Fibroblast of lung (primary cell): ENCODE results near the gene CHST11. TPM values are rescaled to one million over a fixed set of nuclear protein-coding genes. Genes with fewer than 3 reads are reported as not detected.
A peak's percentile ranks its signal among the peaks of the same experiment; 100 is the strongest.

Experiments used
- DNase-seq, 2 donors: peaks; one replicate each; pipeline versions ENCODE4 v3.0.0 to v3.0.0-alpha.2; 2010; ENCODE audit warnings: low read depth in 2 of 2
- H2AFZ ChIP-seq: 2 replicates; pipeline ENCODE4 v1.5.1; 2012; ENCODE audit warnings: low read length, control low read depth, inconsistent platforms
- H3K27ac ChIP-seq: 2 replicates; pipeline ENCODE4 v1.5.1; 2011; ENCODE audit warnings: low read length, control low read depth; ENCODE audit not compliant: insufficient read depth
- H3K27me3 ChIP-seq: 2 replicates; pipeline ENCODE4 v1.5.1; 2011; ENCODE audit warnings: mild to moderate bottlenecking, low read length; ENCODE audit not compliant: control insufficient read depth, insufficient read depth
- H3K36me3 ChIP-seq: 2 replicates; pipeline ENCODE4 v1.5.1; 2011; ENCODE audit warnings: low read length; ENCODE audit not compliant: control insufficient read depth, insufficient read depth
- H3K4me1 ChIP-seq: 2 replicates; pipeline ENCODE4 v1.5.1; 2011; ENCODE audit warnings: low read length; ENCODE audit not compliant: control insufficient read depth, insufficient read depth; ENCODE audit errors: extremely low read depth
- H3K4me2 ChIP-seq: 2 replicates; pipeline ENCODE4 v1.5.1; 2011; ENCODE audit warnings: low read length, control low read depth; ENCODE audit not compliant: insufficient read depth; ENCODE audit errors: extremely low read depth
- H3K4me3 ChIP-seq, 4 experiments: fragments of 200-600 bp in 1 of 4; sonication (generic) in 1 of 4; replicated peaks in 1 of 4; 2 replicates each; pipeline ENCODE4 v1.5.1; 2011 to 2016; ENCODE audit warnings: low read length in 4 of 4, low read depth in 3 of 4, mild to moderate bottlenecking in 3 of 4, control low read depth in 2 of 4, inconsistent platforms in 1 of 4, mixed read lengths in 1 of 4; ENCODE audit not compliant: insufficient read depth in 1 of 4; ENCODE audit errors: control extremely low read depth in 1 of 4
- H3K79me2 ChIP-seq: 2 replicates; pipeline ENCODE4 v1.5.1; 2012; ENCODE audit warnings: mild to moderate bottlenecking, low read length, inconsistent platforms; ENCODE audit not compliant: control insufficient read depth, insufficient read depth
- H3K9ac ChIP-seq: 2 replicates; pipeline ENCODE4 v1.5.1; 2011; ENCODE audit warnings: mild to moderate bottlenecking, low read length, control low read depth; ENCODE audit not compliant: insufficient read depth
- H3K9me3 ChIP-seq: 2 replicates; pipeline ENCODE4 v1.5.1; 2012; ENCODE audit warnings: low read depth, low read length; ENCODE audit not compliant: control insufficient read depth, insufficient read depth
- H4K20me1 ChIP-seq: 2 replicates; pipeline ENCODE4 v1.5.1; 2011; ENCODE audit warnings: low read length; ENCODE audit not compliant: control insufficient read depth, insufficient read depth; ENCODE audit errors: extremely low read depth
- EZH2 ChIP-seq: IDR thresholded peaks from 2 replicates; pipeline ENCODE4 v1.5.1; 2012; ENCODE audit warnings: low read length, control low read depth, mild to moderate bottlenecking; ENCODE audit errors: missing control alignments
- polyA plus RNA-seq, 2 donors: library from polyadenylated mRNA; depleted of rRNA in 1 of 2; stranded (reverse) in 1 of 2; unstranded in 1 of 2; fragments of >200 nt; gene quantifications; 2 replicates each; pipeline ENCODE4 v1.2.1, GENCODE V29; 2011 to 2012; ENCODE audit warnings: missing spikeins in 1 of 2
- total RNA-seq: library from RNA; depleted of rRNA; stranded (reverse); fragments of >200 nt; gene quantifications from 2 replicates; pipeline ENCODE4 v1.2.1, GENCODE V29; 2014
- TF ChIP-seq, protein P1 (sequence below), 2 donors: IDR thresholded peaks in 1 of 2; conservative IDR thresholded peaks in 1 of 2; 1 replicate in 1 of 2; 2 replicates in 1 of 2; pipeline ENCODE4 v1.5.1; 2011 to 2012; ENCODE audit warnings: low read length in 2 of 2, control low read depth in 1 of 2, inconsistent platforms in 1 of 2, low read depth in 1 of 2, mild to moderate bottlenecking in 1 of 2

Gene CHST11
- total and polyA plus RNA-seq, 2 donors (not counting 1 experiment from before 2014, with no cell fraction given), result 3.5 to 9.1 TPM

DNA sequence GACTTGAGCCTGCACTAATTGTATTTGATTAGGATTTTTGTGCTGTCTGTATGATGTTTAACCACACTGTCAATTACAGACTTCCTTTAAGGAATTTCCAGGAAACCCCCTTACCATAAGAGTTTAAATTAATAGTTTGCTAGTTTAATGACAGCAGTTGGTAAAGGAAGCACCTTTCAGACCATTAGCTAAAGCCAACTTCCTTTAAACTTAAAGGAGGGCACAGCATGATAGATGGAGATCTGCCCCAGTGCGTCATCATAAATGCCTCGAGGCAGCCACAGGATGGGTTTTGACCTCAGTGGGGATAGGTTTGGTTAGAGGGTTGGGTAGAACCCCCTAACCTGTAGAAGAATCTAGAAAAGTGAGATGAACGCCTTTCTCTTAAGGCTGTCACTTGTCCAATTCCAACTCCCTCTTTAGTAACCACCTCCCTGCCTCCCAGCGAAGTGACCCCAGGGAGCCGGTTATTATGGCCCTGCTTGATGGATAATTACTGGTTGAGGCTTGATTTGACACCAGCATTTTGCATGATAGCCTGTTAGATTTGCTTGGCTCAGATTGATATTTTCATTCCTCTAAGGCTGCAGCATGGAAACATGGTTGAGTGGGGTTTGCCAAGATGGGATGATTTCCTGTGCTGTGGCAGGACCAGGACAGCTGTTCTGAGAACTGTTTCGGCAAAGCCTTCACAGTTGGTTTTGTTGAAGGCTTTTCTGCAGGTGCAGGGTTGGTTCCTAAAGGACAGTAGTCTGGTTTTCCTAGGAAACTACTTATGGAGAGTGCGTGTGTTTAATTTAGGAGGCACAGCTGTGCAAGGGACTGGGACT is 62.7 kb downstream of the CHST11 start:
- Histone ChIP-seq H3K79me2 (no peaks in the 10 kb centered on the region), H3K27ac (no peak overlapping the region), H4K20me1 (no peaks in the 10 kb centered on the region), H3K4me2 (no peak overlapping the region), H3K36me3 (no peaks in the 10 kb centered on the region), H3K9me3 (no peaks in the 10 kb centered on the region), H2AFZ (no peak overlapping the region), H3K9ac (no peak overlapping the region), H3K27me3 (no peaks in the 10 kb centered on the region), H3K4me1 (no peaks in the 10 kb centered on the region), H3K4me3 (no peak overlapping the region)
- no peak for DNase-seq
- TF ChIP-seq EZH2, result no peak
- TF ChIP-seq, protein P1, sequence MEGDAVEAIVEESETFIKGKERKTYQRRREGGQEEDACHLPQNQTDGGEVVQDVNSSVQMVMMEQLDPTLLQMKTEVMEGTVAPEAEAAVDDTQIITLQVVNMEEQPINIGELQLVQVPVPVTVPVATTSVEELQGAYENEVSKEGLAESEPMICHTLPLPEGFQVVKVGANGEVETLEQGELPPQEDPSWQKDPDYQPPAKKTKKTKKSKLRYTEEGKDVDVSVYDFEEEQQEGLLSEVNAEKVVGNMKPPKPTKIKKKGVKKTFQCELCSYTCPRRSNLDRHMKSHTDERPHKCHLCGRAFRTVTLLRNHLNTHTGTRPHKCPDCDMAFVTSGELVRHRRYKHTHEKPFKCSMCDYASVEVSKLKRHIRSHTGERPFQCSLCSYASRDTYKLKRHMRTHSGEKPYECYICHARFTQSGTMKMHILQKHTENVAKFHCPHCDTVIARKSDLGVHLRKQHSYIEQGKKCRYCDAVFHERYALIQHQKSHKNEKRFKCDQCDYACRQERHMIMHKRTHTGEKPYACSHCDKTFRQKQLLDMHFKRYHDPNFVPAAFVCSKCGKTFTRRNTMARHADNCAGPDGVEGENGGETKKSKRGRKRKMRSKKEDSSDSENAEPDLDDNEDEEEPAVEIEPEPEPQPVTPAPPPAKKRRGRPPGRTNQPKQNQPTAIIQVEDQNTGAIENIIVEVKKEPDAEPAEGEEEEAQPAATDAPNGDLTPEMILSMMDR (conservative IDR thresholded peaks at IDR 0.05 in 1 of 2, IDR thresholded peaks at IDR 0.05 in 1 of 2; ENCODE audit: low read depth in 1 of 2, low read length in 2 of 2), result no peak

DNA sequence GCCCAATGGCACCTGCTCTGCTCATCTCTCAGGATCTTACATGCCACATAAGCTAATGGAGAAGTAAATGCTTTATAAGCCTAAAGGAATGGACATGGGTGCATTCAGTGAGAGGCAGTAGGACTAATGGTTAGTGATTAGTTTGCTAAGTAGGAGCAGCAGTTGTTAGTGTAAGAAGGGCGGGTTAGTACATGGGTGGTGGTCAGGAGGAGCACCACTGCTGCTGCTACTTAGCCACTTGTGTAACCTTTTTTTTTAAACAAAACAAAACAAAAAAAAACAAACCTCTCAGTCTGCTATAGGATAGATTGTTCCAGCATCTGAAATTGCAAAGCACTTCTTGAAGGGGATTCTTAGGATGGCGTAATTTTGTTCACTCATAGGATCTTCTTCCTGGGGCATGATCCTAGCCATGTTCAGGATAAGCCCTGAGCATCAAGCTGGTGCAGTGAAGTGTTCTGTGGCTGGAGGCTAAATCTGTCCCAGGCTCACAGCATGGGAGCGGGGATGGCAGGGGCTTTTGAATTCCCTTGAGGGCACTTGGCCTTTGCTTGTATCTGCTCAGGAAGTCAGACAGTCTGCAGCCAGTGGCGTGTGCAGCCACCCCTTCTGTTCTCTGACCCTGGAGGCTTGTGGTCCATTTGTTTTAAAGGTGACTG is 63.6 kb downstream of the CHST11 start:
- Histone ChIP-seq H3K36me3 (no peaks in the 10 kb centered on the region), H3K4me3 (no peak overlapping the region), H3K9me3 (no peaks in the 10 kb centered on the region), H3K79me2 (no peaks in the 10 kb centered on the region), H3K4me2 (no peak overlapping the region), H3K4me1 (no peaks in the 10 kb centered on the region), H3K27me3 (no peaks in the 10 kb centered on the region), H3K27ac (no peak overlapping the region), H4K20me1 (no peaks in the 10 kb centered on the region), H2AFZ (no peak overlapping the region), H3K9ac (no peak overlapping the region)
- TF ChIP-seq EZH2, result no peak
- TF ChIP-seq, protein P1 (conservative IDR thresholded peaks at IDR 0.05 in 1 of 2, IDR thresholded peaks at IDR 0.05 in 1 of 2; ENCODE audit: low read depth in 1 of 2, low read length in 2 of 2), result no peak
- DNase-seq, result no peak

DNA sequence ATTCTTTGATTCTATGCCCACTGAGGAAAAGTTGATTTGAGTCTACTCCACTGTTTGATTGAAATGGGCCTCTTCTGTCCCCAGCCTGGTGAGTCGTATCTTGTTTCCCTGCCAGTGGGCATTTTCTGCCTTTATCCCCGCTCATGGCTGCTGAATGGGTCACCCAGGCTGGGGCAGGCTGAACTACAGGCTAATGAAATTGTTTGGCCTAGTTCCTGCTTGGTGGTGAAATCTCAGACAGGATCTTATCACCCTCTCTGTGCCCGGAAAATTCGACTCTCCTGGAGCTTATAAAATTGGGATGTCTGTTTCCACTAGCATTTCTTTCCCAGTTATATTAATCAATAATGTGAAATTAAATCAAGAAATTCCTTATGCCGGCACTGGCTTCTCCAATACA is 65.0 kb downstream of the CHST11 start:
- no peak overlapping the region for H3K9ac ChIP-seq
- TF ChIP-seq, protein P1 (conservative IDR thresholded peaks at IDR 0.05 in 1 of 2, IDR thresholded peaks at IDR 0.05 in 1 of 2; ENCODE audit: low read depth in 1 of 2, low read length in 2 of 2), result no peak
- no peak for TF ChIP-seq EZH2
- H3K79me2 ChIP-seq, result no peaks in the 10 kb centered on the region
- H4K20me1 ChIP-seq, result no peaks in the 10 kb centered on the region
- H2AFZ ChIP-seq, result no peak overlapping the region
- no peaks in the 10 kb centered on the region for H3K4me1 ChIP-seq
- H3K4me2 ChIP-seq, result no peak overlapping the region
- H3K4me3 ChIP-seq, result no peak overlapping the region
- H3K27me3 ChIP-seq, result no peaks in the 10 kb centered on the region
- H3K36me3 ChIP-seq, result no peaks in the 10 kb centered on the region
- peak; percentile 31 to 45 for DNase-seq
- no peaks in the 10 kb centered on the region for H3K9me3 ChIP-seq
- no peak overlapping the region for H3K27ac ChIP-seq
